Measurements from ENCODE around the gene KCMF1.

The KCMF1 gene

GRCh38 chr2:85087541-85087940 lies 116.6 kb downstream of the KCMF1 start:
- no peak for DNase-seq

DNA sequence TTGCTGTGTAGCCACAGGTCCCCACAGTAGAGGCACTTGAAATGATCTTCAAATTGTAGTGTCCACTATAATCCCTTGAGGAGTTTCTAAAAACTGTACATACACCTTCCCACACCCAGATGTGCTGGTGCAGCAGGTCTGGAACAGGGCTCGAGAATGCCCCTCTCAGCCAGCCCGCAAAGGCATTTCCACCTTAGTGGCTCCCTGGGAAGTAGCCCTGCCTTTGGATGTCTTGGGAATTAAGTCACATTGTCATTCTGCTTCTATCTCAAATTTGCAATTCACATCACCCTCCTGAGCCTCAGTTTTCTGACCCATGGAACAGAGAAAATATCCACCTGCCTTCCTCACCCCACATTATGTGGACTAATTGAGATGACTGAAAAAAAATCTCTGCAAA lies 118.0 kb downstream of the KCMF1 start:
- no peak for DNase-seq

- no peak for DNase-seq
Measured at GRCh38 chr2:85089585-85089984, 118.6 kb downstream of the KCMF1 start.

DNA sequence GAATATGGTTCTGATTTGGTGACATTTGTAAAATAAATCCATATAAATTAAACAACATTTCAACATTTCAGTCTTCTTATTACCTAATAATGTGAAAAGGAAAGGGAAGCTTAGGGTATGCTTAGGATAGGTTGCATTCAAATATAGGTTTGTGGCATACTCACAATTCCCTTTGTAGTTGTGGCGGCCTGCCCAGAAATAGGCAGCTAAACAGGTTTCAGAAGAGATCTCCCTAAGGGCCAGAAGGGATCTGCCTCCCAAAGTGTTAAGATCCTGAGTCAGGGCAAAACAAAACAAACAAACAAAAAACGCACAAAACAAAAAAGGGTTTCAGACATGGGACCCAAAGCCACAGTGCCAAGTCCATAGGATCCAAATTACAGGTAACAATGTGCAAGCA lies 120.9 kb downstream of the KCMF1 start:
- DNase-seq: no peak

GRCh38 chr2:85095094-85095493 lies 124.1 kb downstream of the KCMF1 start:
- no peak for DNase-seq

DNA sequence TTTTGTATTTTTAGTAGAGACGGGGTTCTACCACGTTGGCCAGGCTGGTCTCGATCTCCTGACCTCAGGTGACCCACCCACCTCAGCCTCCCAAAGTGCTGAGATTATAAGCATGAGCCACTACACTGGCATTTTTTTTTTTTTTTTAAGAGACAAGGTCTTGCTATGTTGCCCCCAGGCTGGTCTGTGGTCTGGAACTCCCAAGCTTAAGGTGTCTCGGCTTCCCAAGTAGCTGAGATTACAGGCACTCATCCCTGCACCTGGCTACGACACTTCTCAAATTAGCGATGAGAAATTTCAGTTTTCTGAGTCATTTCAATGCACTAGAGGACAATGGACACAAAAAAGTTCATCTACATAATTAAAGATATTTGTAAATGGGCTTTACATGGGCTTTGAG lies 125.7 kb downstream of the KCMF1 start:
- DNase-seq: no peak

- no peak for DNase-seq
Measured at GRCh38 chr2:85104228-85104627, 133.3 kb downstream of the KCMF1 start.

DNA sequence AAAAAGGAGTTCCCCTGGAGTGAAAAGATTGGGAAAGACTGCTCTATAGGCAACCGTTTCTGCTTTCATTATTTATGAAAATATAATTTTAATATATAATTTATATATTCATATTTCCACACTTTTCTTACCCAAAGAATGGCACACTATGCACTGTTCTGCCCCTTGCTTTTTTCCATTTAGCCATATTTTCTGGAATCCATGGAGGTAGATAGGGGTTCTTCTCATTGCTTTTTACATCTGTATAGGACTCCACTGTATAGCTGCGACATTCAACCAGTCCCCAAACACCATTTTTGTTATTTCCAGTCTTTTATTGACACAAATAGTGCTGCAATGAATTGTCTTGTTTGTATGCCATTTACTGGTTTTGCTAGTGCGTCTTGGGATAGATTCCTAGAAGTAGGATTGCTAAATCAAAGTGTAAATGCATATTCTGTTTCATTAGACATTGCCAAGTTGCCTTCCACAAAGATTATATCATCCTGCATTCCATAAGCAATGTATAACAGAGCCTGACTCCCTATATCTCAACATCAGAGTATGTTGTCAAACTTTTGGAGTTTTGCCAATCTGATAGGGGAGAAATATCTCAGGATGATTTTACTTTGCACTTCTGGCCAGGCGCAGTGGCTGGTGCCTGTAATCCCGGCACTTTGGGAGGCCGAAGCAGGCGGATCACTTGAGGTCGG lies 135.7 kb downstream of the KCMF1 start:
- DNase-seq: no peak

All from activated CD4-positive, alpha-beta T cell treated with anti-CD3 and anti-CD28 coated beads for 48 hours (primary cell).